Fibroblast of the aortic adventitia (primary cell): ENCODE results near the gene GSG1L2. TPM values are rescaled to one million over a fixed set of nuclear protein-coding genes. Genes with fewer than 3 reads are reported as not detected.

Experiments
- DNase-seq: peaks from one replicate; pipeline ENCODE4 v3.0.0-alpha.2; 2010; ENCODE audit warnings: low read depth
- H3K4me3 ChIP-seq: 2 replicates; pipeline ENCODE4 v1.5.1; 2011; ENCODE audit warnings: low read depth, mild to moderate bottlenecking, control low read depth, low read length, moderate library complexity
- total RNA-seq: library from RNA; depleted of rRNA; stranded (reverse); fragments of >200 nt; gene quantifications from 2 replicates; pipeline ENCODE4 v1.2.3, GENCODE V29; 2012; ENCODE audit warnings: low replicate concordance
- TF ChIP-seq, protein P1 (sequence below): IDR thresholded peaks from 2 replicates; pipeline ENCODE4 v1.5.1; 2011; ENCODE audit warnings: mild to moderate bottlenecking, low read length, control low read depth, inconsistent platforms; ENCODE audit not compliant: insufficient read depth

The GSG1L2 gene
- total RNA-seq, 1 donor = not detected

DNA sequence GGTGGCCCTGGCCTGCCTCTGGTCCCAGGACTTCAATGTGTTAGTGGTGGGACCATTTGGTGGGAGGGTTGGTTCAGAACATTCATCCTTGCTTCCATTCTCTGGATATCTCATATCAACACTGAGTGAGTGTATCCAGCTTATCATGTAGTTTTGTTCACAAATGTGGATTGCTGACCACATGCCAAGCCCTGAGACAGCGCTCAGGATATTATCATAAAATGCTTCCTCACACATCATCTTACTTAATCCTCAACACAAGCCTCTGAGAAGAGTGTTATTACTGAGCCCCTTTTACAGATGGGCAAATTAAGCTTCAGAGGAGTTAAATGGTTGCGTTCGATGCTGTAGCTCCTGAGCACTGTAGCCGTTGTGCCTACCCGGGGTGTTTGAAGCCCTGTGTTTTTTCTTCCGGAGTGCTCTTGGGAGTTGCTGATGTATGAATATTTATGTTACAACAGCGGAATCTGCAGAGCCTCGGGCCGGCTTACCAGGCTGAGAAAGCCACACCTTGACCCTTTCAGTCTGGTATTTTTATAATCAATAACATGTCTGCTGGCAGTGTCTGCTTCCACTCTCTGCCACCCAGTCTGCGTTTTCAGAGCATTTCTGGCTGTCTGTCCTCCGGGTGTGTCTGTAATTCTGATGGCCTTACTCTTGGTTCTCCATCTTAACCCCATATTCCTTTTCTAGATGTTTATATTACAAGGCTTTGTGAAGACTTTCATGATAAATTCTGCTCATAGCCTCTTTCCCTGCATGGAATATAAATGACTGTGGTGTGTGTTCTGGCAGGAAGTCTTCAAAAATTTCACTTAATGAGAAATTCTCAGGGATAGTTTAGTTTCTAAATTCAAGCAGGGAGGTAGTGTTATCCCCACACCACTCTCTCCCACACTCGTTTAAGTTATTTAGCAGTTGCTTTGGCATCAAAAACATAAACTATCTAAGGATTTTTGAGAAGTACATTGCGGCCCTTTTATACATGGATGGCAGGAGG lies 6.7 kb upstream of the GSG1L2 start:
- no peak overlapping the region for H3K4me3 ChIP-seq
- TF ChIP-seq, protein P1, sequence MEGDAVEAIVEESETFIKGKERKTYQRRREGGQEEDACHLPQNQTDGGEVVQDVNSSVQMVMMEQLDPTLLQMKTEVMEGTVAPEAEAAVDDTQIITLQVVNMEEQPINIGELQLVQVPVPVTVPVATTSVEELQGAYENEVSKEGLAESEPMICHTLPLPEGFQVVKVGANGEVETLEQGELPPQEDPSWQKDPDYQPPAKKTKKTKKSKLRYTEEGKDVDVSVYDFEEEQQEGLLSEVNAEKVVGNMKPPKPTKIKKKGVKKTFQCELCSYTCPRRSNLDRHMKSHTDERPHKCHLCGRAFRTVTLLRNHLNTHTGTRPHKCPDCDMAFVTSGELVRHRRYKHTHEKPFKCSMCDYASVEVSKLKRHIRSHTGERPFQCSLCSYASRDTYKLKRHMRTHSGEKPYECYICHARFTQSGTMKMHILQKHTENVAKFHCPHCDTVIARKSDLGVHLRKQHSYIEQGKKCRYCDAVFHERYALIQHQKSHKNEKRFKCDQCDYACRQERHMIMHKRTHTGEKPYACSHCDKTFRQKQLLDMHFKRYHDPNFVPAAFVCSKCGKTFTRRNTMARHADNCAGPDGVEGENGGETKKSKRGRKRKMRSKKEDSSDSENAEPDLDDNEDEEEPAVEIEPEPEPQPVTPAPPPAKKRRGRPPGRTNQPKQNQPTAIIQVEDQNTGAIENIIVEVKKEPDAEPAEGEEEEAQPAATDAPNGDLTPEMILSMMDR = no peak
- DNase-seq = no peak

GRCh38 chr17:9825641-9826150 lies 3.8 kb upstream of the GSG1L2 start, which contains the start of gene GLP2R:
Gene GLP2R, plus strand, starts transcription at chr17:9825924. Its CDS starts 140 bp downstream, at chr17:9826064.
- DNase-seq = no peak
- no peak within 1 kb of the TSS for H3K4me3 ChIP-seq
- TF ChIP-seq, protein P1 = no peak

DNA sequence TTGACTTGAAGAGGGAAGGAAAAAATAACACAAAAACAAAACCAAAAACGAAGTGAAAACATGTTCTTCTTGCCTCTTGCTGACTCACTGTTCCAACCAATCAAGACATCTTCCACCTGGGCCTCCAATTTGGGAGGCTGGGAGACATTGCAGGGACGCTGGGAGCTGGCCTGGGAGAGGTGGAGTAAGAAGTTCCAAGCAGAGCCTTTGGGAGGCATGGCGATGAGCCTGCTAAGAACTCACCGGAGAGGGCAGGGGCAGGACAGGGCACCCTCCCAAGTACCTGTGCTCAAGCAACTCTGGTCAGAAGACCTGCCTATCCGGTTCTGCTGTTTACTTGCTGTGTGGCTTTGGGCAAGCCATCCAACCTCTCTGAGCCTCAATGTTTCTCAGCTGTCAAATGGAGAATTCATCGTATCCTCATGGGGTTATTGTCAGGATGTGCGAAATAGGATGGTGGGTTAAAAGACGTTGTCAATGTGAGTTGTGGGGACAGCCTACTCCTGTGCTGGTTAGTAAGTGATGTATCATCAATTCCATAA lies 3.0 kb upstream of the GSG1L2 start:
- TF ChIP-seq, protein P1 = no peak
- DNase-seq = no peak
- H3K4me3 ChIP-seq = no peak overlapping the region

- TF ChIP-seq, protein P1 = no peak
- H3K4me3 ChIP-seq = no peak overlapping the region
- DNase-seq = no peak
These were observed 2.2 kb upstream of the GSG1L2 start for GRCh38 chr17:9824094-9824493.

DNA sequence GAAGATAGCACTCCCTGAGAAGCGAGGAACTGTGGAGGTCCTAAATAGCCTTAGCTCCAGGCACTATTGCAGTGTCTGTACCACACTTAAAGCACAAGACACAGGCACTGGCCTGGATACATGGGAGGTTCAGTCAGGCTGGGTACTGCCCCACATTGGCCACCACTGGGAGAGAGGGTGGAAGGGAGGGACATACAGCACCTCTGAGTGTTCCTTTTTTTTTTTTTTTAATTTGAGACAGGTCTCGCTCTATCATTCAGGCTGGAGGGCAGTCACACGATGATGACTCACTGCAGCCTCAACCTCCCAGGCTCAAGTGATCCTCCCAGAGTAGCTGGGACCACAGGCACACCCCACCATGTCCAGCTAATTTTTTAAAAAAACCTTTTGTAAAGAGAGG lies 1.4 kb downstream of the GSG1L2 start:
- no peak for DNase-seq
- H3K4me3 ChIP-seq = no peak overlapping the region
- TF ChIP-seq, protein P1 = no peak

GRCh38 chr17:9818760-9819159 lies 3.1 kb downstream of the GSG1L2 start:
- TF ChIP-seq, protein P1 = no peak
- H3K4me3 ChIP-seq = no peak overlapping the region
- no peak for DNase-seq
